Astrocyte of the spinal cord (primary cell): ENCODE data around the gene DDIT4.

Source experiments
- DNase-seq: peaks from one replicate; pipeline ENCODE4 v3.0.0; 2011; ENCODE audit warnings: low read depth, low spot score
- H3K4me3 ChIP-seq: 2 replicates; pipeline ENCODE4 v1.5.1; 2011; ENCODE audit warnings: low read depth, mild to moderate bottlenecking, low read length, moderate library complexity
- CTCF ChIP-seq: IDR thresholded peaks from 2 replicates; pipeline ENCODE4 v1.5.1; 2012; ENCODE audit warnings: low read depth, mild to moderate bottlenecking, low read length, inconsistent platforms
- in situ Hi-C: cut with HindIII; loops from 2 replicates; pipeline ENCODE4 v1.10.0; 2017; ENCODE audit warnings: low sequenced_read_pairs

The DDIT4 gene

GRCh38 chr10:72323771-72324191 is 50.1 kb downstream of the DDIT4 start:
- no peak for TF ChIP-seq CTCF
- in situ Hi-C loops = no loop called here
- H3K4me3 ChIP-seq = no peak overlapping the region
- no peak for DNase-seq
